ENCODE results near the gene RPRD1A.
A peak's percentile ranks its signal among the peaks of the same experiment; 100 is the strongest.
"Not testable (repeated sequence)": the region's sequence is repeated elsewhere in the genome, so short reads cannot be mapped to it uniquely, and the experiment has no call there.

Gene RPRD1A

GRCh38 chr18:36083729-36084128 lies 16.4 kb upstream of the RPRD1A start:
- Histone ChIP-seq H3K36me3 (ENCODE audit: control insufficient read depth, insufficient read depth, low read length) (no peaks in the 10 kb centered on the region), H3K4me1 (ENCODE audit: control insufficient read depth, insufficient read depth, low read length, poor library complexity, severe bottlenecking) (no peaks in the 10 kb centered on the region), H3K4me3 (ENCODE audit: insufficient read depth, low read depth, low read length, poor library complexity, severe bottlenecking) (no peak overlapping the region), H3K9me3 (ENCODE audit: control insufficient read depth, low read length) (no peaks in the 10 kb centered on the region), H3K27ac (ENCODE audit: insufficient read depth, low read length, poor library complexity, severe bottlenecking) (no peak overlapping the region), H3K27me3 (replicated peaks; ENCODE audit: control insufficient read depth, insufficient read depth, low read length, poor library complexity, severe bottlenecking) (no peaks in the 10 kb centered on the region)
- DNase-seq, result no peak

- H3K9me3 ChIP-seq (ENCODE audit: control insufficient read depth, low read length); DNase-seq; H3K4me1 ChIP-seq (ENCODE audit: control insufficient read depth, insufficient read depth, low read length, poor library complexity, severe bottlenecking); H3K4me3 ChIP-seq (ENCODE audit: insufficient read depth, low read depth, low read length, poor library complexity, severe bottlenecking); H3K36me3 ChIP-seq (ENCODE audit: control insufficient read depth, insufficient read depth, low read length); H3K27ac ChIP-seq (ENCODE audit: insufficient read depth, low read length, poor library complexity, severe bottlenecking); H3K27me3 ChIP-seq (replicated peaks; ENCODE audit: control insufficient read depth, insufficient read depth, low read length, poor library complexity, severe bottlenecking): not testable (repeated sequence)
Observed at GRCh38 chr18:36081118-36081517, 13.8 kb upstream of the RPRD1A start.

- H3K4me1 ChIP-seq (ENCODE audit: control insufficient read depth, insufficient read depth, low read length, poor library complexity, severe bottlenecking), result no peaks in the 10 kb centered on the region
- no peak for DNase-seq
- H3K27ac ChIP-seq (ENCODE audit: insufficient read depth, low read length, poor library complexity, severe bottlenecking), result no peak overlapping the region
- peaks cover 5% of the 10 kb centered on the region for H3K27me3 ChIP-seq (replicated peaks; ENCODE audit: control insufficient read depth, insufficient read depth, low read length, poor library complexity, severe bottlenecking)
- no peak overlapping the region for H3K4me3 ChIP-seq (ENCODE audit: insufficient read depth, low read depth, low read length, poor library complexity, severe bottlenecking)
- H3K36me3 ChIP-seq (ENCODE audit: control insufficient read depth, insufficient read depth, low read length), result no peaks in the 10 kb centered on the region
- no peaks in the 10 kb centered on the region for H3K9me3 ChIP-seq (ENCODE audit: control insufficient read depth, low read length)
Observed at GRCh38 chr18:36078751-36079529, 11.6 kb upstream of the RPRD1A start.

GRCh38 chr18:36077764-36078163 lies 10.4 kb upstream of the RPRD1A start:
- DNase-seq; H3K4me1 ChIP-seq (ENCODE audit: control insufficient read depth, insufficient read depth, low read length, poor library complexity, severe bottlenecking); H3K27me3 ChIP-seq (replicated peaks; ENCODE audit: control insufficient read depth, insufficient read depth, low read length, poor library complexity, severe bottlenecking): not testable (repeated sequence)

GRCh38 chr18:36075862-36076587 lies 8.7 kb upstream of the RPRD1A start:
- Histone ChIP-seq H3K4me1 (ENCODE audit: control insufficient read depth, insufficient read depth, low read length, poor library complexity, severe bottlenecking) (no peaks in the 10 kb centered on the region), H3K9me3 (ENCODE audit: control insufficient read depth, low read length) (no peaks in the 10 kb centered on the region), H3K27me3 (replicated peaks; ENCODE audit: control insufficient read depth, insufficient read depth, low read length, poor library complexity, severe bottlenecking) (peaks cover 5% of the 10 kb centered on the region), H3K4me3 (ENCODE audit: insufficient read depth, low read depth, low read length, poor library complexity, severe bottlenecking) (no peak overlapping the region), H3K36me3 (ENCODE audit: control insufficient read depth, insufficient read depth, low read length) (no peaks in the 10 kb centered on the region), H3K27ac (ENCODE audit: insufficient read depth, low read length, poor library complexity, severe bottlenecking) (no peak overlapping the region)
- no peak for DNase-seq

More at GRCh38 chr18:36077764-36078163, 10.4 kb upstream of the RPRD1A start:
- not testable (repeated sequence) for H3K36me3 ChIP-seq (ENCODE audit: control insufficient read depth, insufficient read depth, low read length); H3K9me3 ChIP-seq (ENCODE audit: control insufficient read depth, low read length); H3K27ac ChIP-seq (ENCODE audit: insufficient read depth, low read length, poor library complexity, severe bottlenecking); H3K4me3 ChIP-seq (ENCODE audit: insufficient read depth, low read depth, low read length, poor library complexity, severe bottlenecking)

GRCh38 chr18:36074435-36074834 lies 7.1 kb upstream of the RPRD1A start:
- H3K27me3 ChIP-seq (replicated peaks; ENCODE audit: control insufficient read depth, insufficient read depth, low read length, poor library complexity, severe bottlenecking), result peaks cover 5% of the 10 kb centered on the region
- DNase-seq, result no peak
- no peaks in the 10 kb centered on the region for H3K4me1 ChIP-seq (ENCODE audit: control insufficient read depth, insufficient read depth, low read length, poor library complexity, severe bottlenecking)
- H3K9me3 ChIP-seq (ENCODE audit: control insufficient read depth, low read length), result no peaks in the 10 kb centered on the region
- no peak overlapping the region for H3K4me3 ChIP-seq (ENCODE audit: insufficient read depth, low read depth, low read length, poor library complexity, severe bottlenecking)
- no peaks in the 10 kb centered on the region for H3K36me3 ChIP-seq (ENCODE audit: control insufficient read depth, insufficient read depth, low read length)
- H3K27ac ChIP-seq (ENCODE audit: insufficient read depth, low read length, poor library complexity, severe bottlenecking), result no peak overlapping the region

GRCh38 chr18:36073676-36074075 lies 6.3 kb upstream of the RPRD1A start:
- Histone ChIP-seq H3K27me3 (replicated peaks; ENCODE audit: control insufficient read depth, insufficient read depth, low read length, poor library complexity, severe bottlenecking) (peaks cover 5% of the 10 kb centered on the region), H3K4me3 (ENCODE audit: insufficient read depth, low read depth, low read length, poor library complexity, severe bottlenecking) (no peak overlapping the region), H3K27ac (ENCODE audit: insufficient read depth, low read length, poor library complexity, severe bottlenecking) (no peak overlapping the region), H3K36me3 (ENCODE audit: control insufficient read depth, insufficient read depth, low read length) (no peaks in the 10 kb centered on the region), H3K4me1 (ENCODE audit: control insufficient read depth, insufficient read depth, low read length, poor library complexity, severe bottlenecking) (no peaks in the 10 kb centered on the region), H3K9me3 (ENCODE audit: control insufficient read depth, low read length) (no peaks in the 10 kb centered on the region)
- no peak for DNase-seq

- not testable (repeated sequence) for H3K9me3 ChIP-seq (ENCODE audit: control insufficient read depth, low read length); H3K4me1 ChIP-seq (ENCODE audit: control insufficient read depth, insufficient read depth, low read length, poor library complexity, severe bottlenecking); H3K4me3 ChIP-seq (ENCODE audit: insufficient read depth, low read depth, low read length, poor library complexity, severe bottlenecking); DNase-seq; H3K27me3 ChIP-seq (replicated peaks; ENCODE audit: control insufficient read depth, insufficient read depth, low read length, poor library complexity, severe bottlenecking); H3K36me3 ChIP-seq (ENCODE audit: control insufficient read depth, insufficient read depth, low read length); H3K27ac ChIP-seq (ENCODE audit: insufficient read depth, low read length, poor library complexity, severe bottlenecking)
Observed at GRCh38 chr18:36072406-36072805, 5.0 kb upstream of the RPRD1A start.

- H3K36me3 ChIP-seq (ENCODE audit: control insufficient read depth, insufficient read depth, low read length), result no peaks in the 10 kb centered on the region
- no peak for DNase-seq
- peak overlapping the region; percentile 95 for H3K4me3 ChIP-seq (ENCODE audit: insufficient read depth, low read depth, low read length, poor library complexity, severe bottlenecking)
Observed at GRCh38 chr18:36066686-36067054, 689 bp downstream of the RPRD1A start.

GRCh38 chr18:36066001-36066400 lies 1.4 kb downstream of the RPRD1A start:
- H3K4me3 ChIP-seq (ENCODE audit: insufficient read depth, low read depth, low read length, poor library complexity, severe bottlenecking), result peak overlapping the region; percentile 95
- no peak overlapping the region for H3K27ac ChIP-seq (ENCODE audit: insufficient read depth, low read length, poor library complexity, severe bottlenecking)
- H3K9me3 ChIP-seq (ENCODE audit: control insufficient read depth, low read length), result no peaks in the 10 kb centered on the region
- DNase-seq, result no peak
- H3K36me3 ChIP-seq (ENCODE audit: control insufficient read depth, insufficient read depth, low read length), result no peaks in the 10 kb centered on the region
- H3K27me3 ChIP-seq (replicated peaks; ENCODE audit: control insufficient read depth, insufficient read depth, low read length, poor library complexity, severe bottlenecking), result no peaks in the 10 kb centered on the region
- peaks cover 17% of the 10 kb centered on the region for H3K4me1 ChIP-seq (ENCODE audit: control insufficient read depth, insufficient read depth, low read length, poor library complexity, severe bottlenecking)

More at GRCh38 chr18:36066686-36067054, 689 bp downstream of the RPRD1A start:
- peaks cover 17% of the 10 kb centered on the region for H3K4me1 ChIP-seq (ENCODE audit: control insufficient read depth, insufficient read depth, low read length, poor library complexity, severe bottlenecking)
- H3K27me3 ChIP-seq (replicated peaks; ENCODE audit: control insufficient read depth, insufficient read depth, low read length, poor library complexity, severe bottlenecking), result no peaks in the 10 kb centered on the region
- peak overlapping the region; percentile 87 for H3K27ac ChIP-seq (ENCODE audit: insufficient read depth, low read length, poor library complexity, severe bottlenecking)
- H3K9me3 ChIP-seq (ENCODE audit: control insufficient read depth, low read length), result no peaks in the 10 kb centered on the region
